ENCODE measurements around the gene LEAP2.

LEAP2 gene

GRCh38 chr5:132873119-132873929, at the start of gene LEAP2:
Gene LEAP2, plus strand, starts transcription at chr5:132873668. Its CDS starts 27 bp downstream, at chr5:132873695.
- no peak for DNase-seq (ENCODE audit: low read depth)

- DNase-seq (ENCODE audit: low read depth): no peak
These were observed 49.0 kb upstream of the LEAP2 start for GRCh38 chr5:132824426-132824825.

- no peak for DNase-seq (ENCODE audit: low read depth)
These were observed 48.2 kb upstream of the LEAP2 start for GRCh38 chr5:132825033-132825833.

- no peak for DNase-seq (ENCODE audit: low read depth)
These were observed 47.6 kb upstream of the LEAP2 start for GRCh38 chr5:132825834-132826391.

- no peak for DNase-seq (ENCODE audit: low read depth)
These were observed 46.9 kb upstream of the LEAP2 start for GRCh38 chr5:132826424-132827082.

- no peak for DNase-seq (ENCODE audit: low read depth)
These were observed 45.4 kb upstream of the LEAP2 start for GRCh38 chr5:132827943-132828673.

- no peak for DNase-seq (ENCODE audit: low read depth)
These were observed 44.5 kb upstream of the LEAP2 start for GRCh38 chr5:132828846-132829494.

GRCh38 chr5:132829742-132830435, 43.6 kb upstream of the LEAP2 start:
- peak; percentile 35 for DNase-seq (ENCODE audit: low read depth)

- DNase-seq (ENCODE audit: low read depth): no peak
These were observed 42.9 kb upstream of the LEAP2 start, which contains the start of gene SHROOM1 for GRCh38 chr5:132830436-132831094. Gene SHROOM1, minus strand, starts transcription at chr5:132830647. Its CDS starts 4,507 bp downstream, at chr5:132826140.

GRCh38 chr5:132831095-132831860, 42.2 kb upstream of the LEAP2 start:
- no peak for DNase-seq (ENCODE audit: low read depth)

- DNase-seq (ENCODE audit: low read depth): no peak
These were observed 40.9 kb upstream of the LEAP2 start for GRCh38 chr5:132832612-132833011.

- DNase-seq (ENCODE audit: low read depth): no peak
These were observed 39.4 kb upstream of the LEAP2 start for GRCh38 chr5:132834057-132834456.

GRCh38 chr5:132836852-132837251, 36.6 kb upstream of the LEAP2 start:
- DNase-seq (ENCODE audit: low read depth): no peak

- no peak for DNase-seq (ENCODE audit: low read depth)
These were observed 35.6 kb upstream of the LEAP2 start for GRCh38 chr5:132837868-132838267.

- no peak for DNase-seq (ENCODE audit: low read depth)
These were observed 34.8 kb upstream of the LEAP2 start for GRCh38 chr5:132838516-132839282.

- DNase-seq (ENCODE audit: low read depth): no peak
These were observed 33.8 kb upstream of the LEAP2 start for GRCh38 chr5:132839426-132840301.

- no peak for DNase-seq (ENCODE audit: low read depth)
These were observed 33.2 kb upstream of the LEAP2 start for GRCh38 chr5:132840313-132840712.

Data from stimulated activated CD8-positive, alpha-beta memory T cell treated with anti-CD3 and anti-CD28 coated beads, Interleukin-15, amount 100 ng/mL, for 1 hour (primary cell).